Mesendoderm (in vitro differentiated cells): ENCODE measurements around the gene PIK3AP1.

ENCODE experiments used
- DNase-seq: peaks from one replicate; pipeline ENCODE4 v3.0.0; 2013
- H2AK5ac ChIP-seq: 2 replicates; pipeline ENCODE4 v1.6.1; 2013; ENCODE audit warnings: low read length, inconsistent platforms
- H2BK120ac ChIP-seq: 2 replicates; pipeline ENCODE4 v1.6.1; 2013; ENCODE audit warnings: low read depth, mild to moderate bottlenecking, low read length, moderate library complexity, mixed read lengths
- H2BK15ac ChIP-seq: replicated peaks from 2 replicates; pipeline ENCODE4 v1.6.1; 2013; ENCODE audit warnings: low read depth, mild to moderate bottlenecking, moderate library complexity
- H2BK5ac ChIP-seq: 2 replicates; pipeline ENCODE4 v1.6.1; 2013; ENCODE audit warnings: low read length, inconsistent platforms
- H3K18ac ChIP-seq: 2 replicates; pipeline ENCODE4 v1.6.1; 2013; ENCODE audit warnings: mild to moderate bottlenecking, low read length, mixed read lengths
- H3K23ac ChIP-seq: one replicate; pipeline ENCODE4 v1.6.1; 2013; ENCODE audit warnings: low read length
- H3K27ac ChIP-seq: 2 replicates; pipeline ENCODE4 v1.5.1; 2013; ENCODE audit warnings: low read depth, mild to moderate bottlenecking, inconsistent platforms, low read length, moderate library complexity
- H3K27me3 ChIP-seq: 2 replicates; pipeline ENCODE4 v1.6.1; 2013; ENCODE audit warnings: low read length, control low read depth, mild to moderate bottlenecking, inconsistent platforms; ENCODE audit not compliant: insufficient read depth, poor library complexity
- H3K36me3 ChIP-seq: 2 replicates; pipeline ENCODE4 v1.6.1; 2013; ENCODE audit warnings: low read length, inconsistent platforms; ENCODE audit not compliant: control insufficient read depth, insufficient read depth
- H3K4ac ChIP-seq: one replicate; pipeline ENCODE4 v1.6.1; 2013; ENCODE audit warnings: low read depth, mild to moderate bottlenecking, low read length, moderate library complexity
- H3K4me1 ChIP-seq: 2 replicates; pipeline ENCODE4 v1.6.1; 2013; ENCODE audit warnings: low read depth, low read length, inconsistent platforms; ENCODE audit not compliant: control insufficient read depth
- H3K4me2 ChIP-seq: 2 replicates; pipeline ENCODE4 v1.6.1; 2013; ENCODE audit warnings: low read length
- H3K4me3 ChIP-seq: 2 replicates; pipeline ENCODE4 v1.5.1; 2013; ENCODE audit warnings: mild to moderate bottlenecking, low read length
- H3K56ac ChIP-seq: one replicate; pipeline ENCODE4 v1.6.1; 2013; ENCODE audit warnings: low read length
- H3K79me1 ChIP-seq: 2 replicates; pipeline ENCODE4 v1.6.1; 2013; ENCODE audit warnings: low read length, inconsistent platforms
- H3K79me2 ChIP-seq: 2 replicates; pipeline ENCODE4 v1.6.1; 2013; ENCODE audit warnings: mild to moderate bottlenecking, low read length; ENCODE audit not compliant: control insufficient read depth, insufficient read depth
- H3K9ac ChIP-seq: 2 replicates; pipeline ENCODE4 v1.6.1; 2013; ENCODE audit warnings: low read length, inconsistent platforms
- H4K5ac ChIP-seq: one replicate; pipeline ENCODE4 v1.6.1; 2013; ENCODE audit warnings: low read length
- H4K8ac ChIP-seq: one replicate; pipeline ENCODE4 v1.6.1; 2013; ENCODE audit warnings: low read depth, mild to moderate bottlenecking, control low read depth, low read length, moderate library complexity
- WGBS: extraction: QIAGEN DNeasy Blood & Tissue Kit; methylation state at CpG from one replicate; pipeline ENCODE4 v1.1.7; 2013; ENCODE audit warnings: low lambda C conversion rate, missing lambda C conversion rate; ENCODE audit not compliant: insufficient coverage; ENCODE audit errors: extremely low coverage; 5-methylcytosine and 5-hydroxymethylcytosine counted together

Gene PIK3AP1

GRCh38 chr10:96641396-96642295 is 78.7 kb downstream of the PIK3AP1 start:
- no peak overlapping the region for H3K4me2 ChIP-seq
- DNase-seq = no peak
- H2BK120ac ChIP-seq = no peak overlapping the region
- H3K18ac ChIP-seq = no peak overlapping the region
- H2BK15ac ChIP-seq = no peak overlapping the region
- no peak overlapping the region for H3K27ac ChIP-seq
- no peak overlapping the region for H4K8ac ChIP-seq
- H3K79me2 ChIP-seq = no peaks in the 10 kb centered on the region
- H3K79me1 ChIP-seq = no peaks in the 10 kb centered on the region
- H3K4me1 ChIP-seq = no peaks in the 10 kb centered on the region
- H3K23ac ChIP-seq = no peak overlapping the region
- no CpG with 5 or more reads among the region's 12 CpGs for WGBS
- H3K4me3 ChIP-seq = no peak overlapping the region
- no peak overlapping the region for H3K9ac ChIP-seq
- H2BK5ac ChIP-seq = no peak overlapping the region
- H3K27me3 ChIP-seq = no peaks in the 10 kb centered on the region
- H2AK5ac ChIP-seq = no peak overlapping the region
- no peak overlapping the region for H4K5ac ChIP-seq
- no peaks in the 10 kb centered on the region for H3K36me3 ChIP-seq
- no peak overlapping the region for H3K4ac ChIP-seq
- H3K56ac ChIP-seq = no peak overlapping the region

GRCh38 chr10:96639899-96640298 is 80.4 kb downstream of the PIK3AP1 start:
- Histone ChIP-seq H3K4me2 (no peak overlapping the region), H3K4ac (no peak overlapping the region), H2AK5ac (no peak overlapping the region), H3K27me3 (no peaks in the 10 kb centered on the region), H2BK120ac (no peak overlapping the region), H4K5ac (no peak overlapping the region), H3K56ac (no peak overlapping the region), H3K18ac (no peak overlapping the region), H2BK15ac (no peak overlapping the region), H2BK5ac (no peak overlapping the region), H3K9ac (no peak overlapping the region), H3K4me3 (no peak overlapping the region), H3K23ac (no peak overlapping the region), H3K36me3 (no peaks in the 10 kb centered on the region), H3K27ac (no peak overlapping the region), H4K8ac (no peak overlapping the region), H3K79me1 (no peaks in the 10 kb centered on the region), H3K4me1 (no peaks in the 10 kb centered on the region), H3K79me2 (no peaks in the 10 kb centered on the region)
- DNase-seq = no peak
- WGBS = no CpG with 5 or more reads among the region's 4 CpGs

- Histone ChIP-seq H3K4me1 (no peaks in the 10 kb centered on the region), H3K79me1 (no peaks in the 10 kb centered on the region), H2BK120ac (no peak overlapping the region), H3K4me3 (no peak overlapping the region), H2BK15ac (no peak overlapping the region), H3K18ac (no peak overlapping the region), H4K5ac (no peak overlapping the region), H3K79me2 (no peaks in the 10 kb centered on the region), H3K56ac (no peak overlapping the region), H2BK5ac (no peak overlapping the region), H3K36me3 (no peaks in the 10 kb centered on the region), H2AK5ac (no peak overlapping the region), H3K9ac (no peak overlapping the region), H3K4ac (no peak overlapping the region), H4K8ac (no peak overlapping the region), H3K27me3 (no peaks in the 10 kb centered on the region), H3K27ac (no peak overlapping the region), H3K23ac (no peak overlapping the region), H3K4me2 (no peak overlapping the region)
- WGBS = no CpG with 5 or more reads among the region's 6 CpGs
- no peak for DNase-seq
Measured at GRCh38 chr10:96638696-96639095, 81.6 kb downstream of the PIK3AP1 start.

GRCh38 chr10:96638120-96638519 is 82.2 kb downstream of the PIK3AP1 start:
- Histone ChIP-seq H3K23ac (no peak overlapping the region), H3K56ac (no peak overlapping the region), H3K27me3 (no peaks in the 10 kb centered on the region), H2BK15ac (no peak overlapping the region), H3K4me3 (no peak overlapping the region), H3K9ac (no peak overlapping the region), H2BK5ac (no peak overlapping the region), H3K36me3 (no peaks in the 10 kb centered on the region), H4K8ac (no peak overlapping the region), H3K27ac (no peak overlapping the region), H3K4me1 (no peaks in the 10 kb centered on the region), H2AK5ac (no peak overlapping the region), H3K4me2 (no peak overlapping the region), H3K18ac (no peak overlapping the region), H4K5ac (no peak overlapping the region), H2BK120ac (no peak overlapping the region), H3K79me2 (no peaks in the 10 kb centered on the region), H3K79me1 (no peaks in the 10 kb centered on the region), H3K4ac (no peak overlapping the region)
- DNase-seq = no peak
- no CpG with 5 or more reads among the region's 3 CpGs for WGBS

GRCh38 chr10:96637709-96638108 is 82.6 kb downstream of the PIK3AP1 start:
- Histone ChIP-seq H3K4me2 (no peak overlapping the region), H3K4ac (no peak overlapping the region), H3K36me3 (no peaks in the 10 kb centered on the region), H3K18ac (no peak overlapping the region), H2BK15ac (no peak overlapping the region), H4K8ac (no peak overlapping the region), H3K23ac (no peak overlapping the region), H3K4me1 (no peaks in the 10 kb centered on the region), H2AK5ac (no peak overlapping the region), H2BK5ac (no peak overlapping the region), H3K79me2 (no peaks in the 10 kb centered on the region), H2BK120ac (no peak overlapping the region), H3K9ac (no peak overlapping the region), H3K79me1 (no peaks in the 10 kb centered on the region), H3K4me3 (no peak overlapping the region), H3K56ac (no peak overlapping the region), H4K5ac (no peak overlapping the region), H3K27ac (no peak overlapping the region), H3K27me3 (no peaks in the 10 kb centered on the region)
- WGBS = no CpG with 5 or more reads among the region's 4 CpGs
- no peak for DNase-seq

- Histone ChIP-seq H3K18ac (no peak overlapping the region), H3K23ac (no peak overlapping the region), H2BK15ac (no peak overlapping the region), H3K79me1 (no peaks in the 10 kb centered on the region), H3K9ac (no peak overlapping the region), H3K27me3 (no peaks in the 10 kb centered on the region), H3K4me2 (no peak overlapping the region), H2AK5ac (no peak overlapping the region), H2BK5ac (no peak overlapping the region), H3K56ac (no peak overlapping the region), H3K4me1 (no peaks in the 10 kb centered on the region), H3K27ac (no peak overlapping the region), H3K4ac (no peak overlapping the region), H3K4me3 (no peak overlapping the region), H4K8ac (no peak overlapping the region), H2BK120ac (no peak overlapping the region), H3K79me2 (no peaks in the 10 kb centered on the region), H4K5ac (no peak overlapping the region), H3K36me3 (no peaks in the 10 kb centered on the region)
- no peak for DNase-seq
- no CpG with 5 or more reads among the region's 1 CpG for WGBS
Measured at GRCh38 chr10:96636551-96636950, 83.8 kb downstream of the PIK3AP1 start.
